K562 (cell line): ENCODE measurements around the gene TP53RK. TPM values are rescaled to one million over a fixed set of nuclear protein-coding genes. Genes with fewer than 3 reads are reported as not detected.

Experiments used
- ADNP ChIP-seq: fragments of 200-800 bp; sonication (Bioruptor generic); IDR thresholded peaks from 2 replicates; pipeline ENCODE4 v1.6.1; 2016; ENCODE audit warnings: missing genetic modification characterization, missing compliant biosample characterization
- CBFA2T2 ChIP-seq: fragments of 450-650 bp; conservative IDR thresholded peaks from 2 replicates; pipeline ENCODE4 v1.6.1; 2017; ENCODE audit warnings: mild to moderate bottlenecking
- CBX3 ChIP-seq, 2 experiments: IDR thresholded peaks; 1 replicate in 1 of 2; 2 replicates in 1 of 2; pipeline ENCODE4 v1.6.1; 2012; ENCODE audit warnings: inconsistent platforms in 2 of 2, low read length in 2 of 2, borderline replicate concordance in 1 of 2, control low read depth in 1 of 2
- CEBPG ChIP-seq, 3 experiments: fragments of 200-800 bp in 1 of 3; sonication (Bioruptor generic) in 1 of 3; sonication (generic) in 1 of 3; formaldehyde crosslinking in 1 of 3; IDR thresholded peaks in 2 of 3; conservative IDR thresholded peaks in 1 of 3; 2 replicates each; pipeline versions ENCODE4 v1.6.1 to v1.8.0; 2016 to 2022; ENCODE audit warnings: missing compliant biosample characterization in 2 of 3, missing genetic modification characterization in 2 of 3, mild to moderate bottlenecking in 1 of 3, missing genetic modification reagents in 1 of 3
- CHD4 ChIP-seq: fragments of 200-600 bp; sonication (generic); IDR thresholded peaks from 3 replicates; pipeline ENCODE4 v1.6.1; 2012; ENCODE audit warnings: low read depth, mild to moderate bottlenecking, mixed read lengths, low read length, inconsistent platforms; ENCODE audit not compliant: insufficient read depth, insufficient replicate concordance, poor library complexity, severe bottlenecking
- DPF2 ChIP-seq: fragments of 450-650 bp; IDR thresholded peaks from 2 replicates; pipeline ENCODE4 v1.6.1; 2016
- ELK1 ChIP-seq: sonication (generic); formaldehyde crosslinking; IDR thresholded peaks from 2 replicates; pipeline ENCODE4 v1.8.1; 2022; ENCODE audit warnings: missing genetic modification reagents
- FOXM1 ChIP-seq, 2 experiments: fragments of 450-650 bp in 1 of 2; sonication (generic) in 1 of 2; formaldehyde crosslinking in 1 of 2; IDR thresholded peaks; 2 replicates each; pipeline versions ENCODE4 v1.6.1 to v1.9.0; 2017 to 2022; ENCODE audit warnings: low read depth in 2 of 2, mild to moderate bottlenecking in 2 of 2, missing genetic modification reagents in 1 of 2, moderate library complexity in 1 of 2
- HDAC2 ChIP-seq: fragments of 450-650 bp; IDR thresholded peaks from 2 replicates; pipeline ENCODE4 v1.6.1; 2016; ENCODE audit warnings: mild to moderate bottlenecking
- HNRNPK ChIP-seq: fragments of 200-400 bp; formaldehyde crosslinking; IDR thresholded peaks from one replicate; pipeline ENCODE4 v1.6.1; 2018; ENCODE audit warnings: mild to moderate bottlenecking, low read depth, low read length; ENCODE audit not compliant: poor library complexity, severe bottlenecking
- ILF3 ChIP-seq: fragments of 450-650 bp; IDR thresholded peaks from 2 replicates; pipeline ENCODE4 v1.6.1; 2018; ENCODE audit warnings: antibody characterized with exemption, mild to moderate bottlenecking, moderate library complexity, borderline replicate concordance
- MAX ChIP-seq: sonication (generic); formaldehyde crosslinking; IDR thresholded peaks from 2 replicates; pipeline ENCODE4 v1.9.0; 2022; ENCODE audit warnings: mild to moderate bottlenecking, missing genetic modification reagents
- MITF ChIP-seq: IDR thresholded peaks from 2 replicates; pipeline ENCODE4 v1.6.1; 2014; ENCODE audit warnings: antibody characterized with exemption
- NFRKB ChIP-seq: fragments of 450-650 bp; IDR thresholded peaks from 2 replicates; pipeline ENCODE4 v1.6.1; 2016; ENCODE audit warnings: low read depth
- NR4A1 ChIP-seq, 2 experiments: fragments of 250-450 bp in 1 of 2; fragments of 450-650 bp in 1 of 2; sonication (Bioruptor Pico) in 1 of 2; IDR thresholded peaks; 2 replicates each; pipeline versions ENCODE4 v1.4.0 to v1.6.1; 2016 to 2020; ENCODE audit warnings: mild to moderate bottlenecking in 2 of 2, missing compliant biosample characterization in 1 of 2, missing genetic modification characterization in 1 of 2, moderate library complexity in 1 of 2
- RBM25 ChIP-seq: fragments of 200-400 bp; formaldehyde crosslinking; IDR thresholded peaks from 2 replicates; pipeline ENCODE4 v1.6.1; 2018; ENCODE audit warnings: low read length, low read depth, moderate library complexity; ENCODE audit not compliant: severe bottlenecking
- STAT6 ChIP-seq: sonication (generic); formaldehyde crosslinking; IDR thresholded peaks from 2 replicates; pipeline ENCODE4 v1.8.1; 2023; ENCODE audit warnings: mild to moderate bottlenecking, missing genetic modification reagents
- ZNF143 ChIP-seq: sonication (generic); formaldehyde crosslinking; IDR thresholded peaks from 2 replicates; pipeline ENCODE4 v1.9.0; 2022; ENCODE audit warnings: mild to moderate bottlenecking, missing genetic modification reagents
- ZNF583 ChIP-seq: fragments of 250-450 bp; sonication (Bioruptor Pico); IDR thresholded peaks from 2 replicates; pipeline ENCODE4 v1.4.0; 2020
- ZNF79 ChIP-seq: fragments of 250-450 bp; sonication (Bioruptor Pico); IDR thresholded peaks from 2 replicates; pipeline ENCODE4 v1.4.0; 2020; ENCODE audit warnings: low read depth, mild to moderate bottlenecking, moderate library complexity
- polyA plus RNA-seq, 8 experiments: library from polyadenylated mRNA; depleted of rRNA in 4 of 8; stranded (reverse) in 5 of 8; unstranded in 3 of 8; fragments of >200 nt; fragmentation: Nextera tagmentation in 2 of 8; fragmentation: Illumina TruSeq in 1 of 8; extraction: Ambion mirVana in 2 of 8; extraction: Trizol in 1 of 8; gene quantifications; 2 replicates each; pipeline versions ENCODE4 v1.2.1 to v1.2.3, GENCODE V29; 2011 to 2014; ENCODE audit warnings: inconsistent platforms in 1 of 8, missing spikeins in 1 of 8
- total RNA-seq, 7 experiments: library from RNA; depleted of rRNA in 6 of 7; stranded (reverse); fragments of >200 nt in 6 of 7; fragmentation: Illumina TruSeq in 2 of 7; extraction: Trizol in 2 of 7; gene quantifications; 2 replicates each; pipeline versions ENCODE4 v1.2.1 to v1.2.3, GENCODE V29; 2011 to 2021; ENCODE audit warnings: low replicate concordance in 1 of 7

Gene TP53RK
- total and polyA plus RNA-seq, 9 of the 15 experiments (the other 6 are each of a cell fraction or from before 2014, with no cell fraction given) = 2.9 to 43.5 (median 17.2) TPM

- no peak for TF ChIP-seq STAT6
- TF ChIP-seq CEBPG (CRISPR knock-in tag; IDR thresholded peaks at IDR 0.05) = peak; percentile 32; the same call in 1 of the 2 replicates
- TF ChIP-seq CEBPG (tag; conservative IDR thresholded peaks at IDR 0.05 in 1 of 2, IDR thresholded peaks at IDR 0.05 in 1 of 2) = peak; percentile 39 to 81; a peak in 3 of 4 replicates
- TF ChIP-seq HDAC2 = peak; percentile 88; the same call in 1 of the 2 replicates
- no peak for TF ChIP-seq HNRNPK
- TF ChIP-seq ZNF143 (CRISPR knock-in tag) = 0 out of 2 replicates have a peak, but pooled peaks have one; percentile 16
- no peak for TF ChIP-seq ZNF583
- TF ChIP-seq CBFA2T2 = peak; percentile 12; the same call in 1 of the 2 replicates
- no peak for TF ChIP-seq ELK1 (CRISPR knock-in tag)
- TF ChIP-seq ZNF79 (CRISPR knock-in tag) = no peak
- TF ChIP-seq FOXM1 (IDR thresholded peaks at IDR 0.05; ENCODE audit: low read depth) = no peak
- no peak for TF ChIP-seq FOXM1 (CRISPR knock-in tag; IDR thresholded peaks at IDR 0.05; ENCODE audit: low read depth)
- 0 out of 3 replicates have a peak, but pooled peaks of 1 of the 2 experiments have one; percentile 44 for TF ChIP-seq CBX3 (IDR thresholded peaks at IDR 0.05; ENCODE audit: borderline replicate concordance in 1 of 2, low read length in 2 of 2)
- no peak for TF ChIP-seq NR4A1 (CRISPR knock-in tag; IDR thresholded peaks at IDR 0.05)
- TF ChIP-seq NR4A1 (tag; IDR thresholded peaks at IDR 0.05) = no peak
- TF ChIP-seq CHD4 = peak; percentile 91
- no peak for TF ChIP-seq ILF3
- TF ChIP-seq DPF2 = no peak
- TF ChIP-seq NFRKB = no peak
- TF ChIP-seq ADNP (tag) = peak; percentile 98
- peak; percentile 65 for TF ChIP-seq MAX
- no peak for TF ChIP-seq MITF
- TF ChIP-seq RBM25 = peak; percentile 98
These were observed 828 bp downstream of the TP53RK start (continued) for GRCh38 chr20:46688151-46689081.
